Right lobe of liver (tissue), 4 donors: ENCODE results near the gene TRNT1.
A peak's percentile ranks its signal among the peaks of the same experiment; 100 is the strongest.

ENCODE experiments used
- POLR2A ChIP-seq: fragments of 450-650 bp; IDR thresholded peaks from one replicate; pipeline ENCODE4 v1.6.1; 2017; ENCODE audit warnings: antibody characterized with exemption, mild to moderate bottlenecking
- TF ChIP-seq, protein P1 (sequence below), 4 donors: fragments of 200-600 bp in 3 of 4; fragments of 450-650 bp in 1 of 4; IDR thresholded peaks; one replicate each; pipeline versions ENCODE4 v1.5.1 to v1.8.0; 2016 to 2022; ENCODE audit warnings: antibody characterized with exemption in 4 of 4, mild to moderate bottlenecking in 2 of 4
- donor health status: DM: no; HTN: no; CAD: no.
- donor health status: DM: no; HTN: no; CAD: no.
- donor health status: DM: no; HTN: yes; CAD: no.

DNA sequence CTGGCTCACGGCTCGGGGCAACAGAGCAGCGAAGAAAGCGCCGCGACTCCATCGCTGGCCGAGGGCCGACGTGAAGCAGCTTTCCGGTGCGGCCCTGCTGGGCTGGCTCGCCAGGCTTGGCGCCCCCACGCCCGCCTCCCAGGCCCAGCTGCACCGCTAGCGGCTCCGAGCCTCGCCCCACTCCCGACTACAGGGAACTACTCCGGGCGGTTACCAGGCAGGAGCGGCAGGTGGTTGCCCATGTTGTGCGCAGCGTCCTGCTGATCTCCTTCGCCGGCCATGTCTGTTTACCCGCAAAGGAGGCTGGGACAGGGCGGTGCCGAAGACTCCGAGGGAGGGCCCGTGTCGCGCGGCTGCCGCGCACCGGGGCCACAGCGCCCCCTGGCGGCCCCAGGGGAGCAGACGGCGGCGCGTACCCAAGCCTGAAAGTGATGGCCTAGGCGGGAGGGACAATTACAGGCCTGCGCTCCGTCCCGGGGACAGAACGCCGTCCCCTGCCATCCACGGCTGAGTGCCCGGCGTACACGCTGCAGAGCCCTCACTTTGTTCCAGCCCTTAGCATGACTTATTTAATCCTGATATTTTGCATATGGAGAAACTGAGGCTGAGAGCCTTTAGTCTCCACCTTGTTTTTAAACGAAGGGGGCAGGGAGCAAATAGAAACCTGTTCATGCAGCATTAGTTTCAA lies 52.8 kb downstream of the TRNT1 start, which contains the start of gene CRBN:
- TF ChIP-seq, protein P1, sequence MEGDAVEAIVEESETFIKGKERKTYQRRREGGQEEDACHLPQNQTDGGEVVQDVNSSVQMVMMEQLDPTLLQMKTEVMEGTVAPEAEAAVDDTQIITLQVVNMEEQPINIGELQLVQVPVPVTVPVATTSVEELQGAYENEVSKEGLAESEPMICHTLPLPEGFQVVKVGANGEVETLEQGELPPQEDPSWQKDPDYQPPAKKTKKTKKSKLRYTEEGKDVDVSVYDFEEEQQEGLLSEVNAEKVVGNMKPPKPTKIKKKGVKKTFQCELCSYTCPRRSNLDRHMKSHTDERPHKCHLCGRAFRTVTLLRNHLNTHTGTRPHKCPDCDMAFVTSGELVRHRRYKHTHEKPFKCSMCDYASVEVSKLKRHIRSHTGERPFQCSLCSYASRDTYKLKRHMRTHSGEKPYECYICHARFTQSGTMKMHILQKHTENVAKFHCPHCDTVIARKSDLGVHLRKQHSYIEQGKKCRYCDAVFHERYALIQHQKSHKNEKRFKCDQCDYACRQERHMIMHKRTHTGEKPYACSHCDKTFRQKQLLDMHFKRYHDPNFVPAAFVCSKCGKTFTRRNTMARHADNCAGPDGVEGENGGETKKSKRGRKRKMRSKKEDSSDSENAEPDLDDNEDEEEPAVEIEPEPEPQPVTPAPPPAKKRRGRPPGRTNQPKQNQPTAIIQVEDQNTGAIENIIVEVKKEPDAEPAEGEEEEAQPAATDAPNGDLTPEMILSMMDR (IDR thresholded peaks at IDR 0.05), result peak; percentile 97 to 100 (median 99)
- TF ChIP-seq POLR2A, result peak; percentile 66
